Stimulated activated effector memory CD8-positive, alpha-beta T cell treated with anti-CD3 and anti-CD28 coated beads, Interleukin-12 subunit alpha, Interleukin-12 subunit beta, amount 100 ng/mL, for 72 hours (primary cell): ENCODE results near the gene MLF2.
"Not testable (repeated sequence)": the region's sequence is repeated elsewhere in the genome, so short reads cannot be mapped to it uniquely, and the experiment has no call there.

Experiments
- ATAC-seq: fragments of 150-1000 bp; cut with Tn5 transposase; 2 replicates; pipeline ENCODE4 v1.10.0; 2021
- DNase-seq, 2 donors: peaks; one replicate each; pipeline ENCODE4 v3.0.0; 2021 to 2022; ENCODE audit warnings: low spot score in 2 of 2
- H3K27ac Mint-ChIP-seq: one replicate; pipeline ENCODE4 v1.8.0; 2022; ENCODE audit warnings: mild to moderate bottlenecking, mixed read lengths
- H3K36me3 Mint-ChIP-seq: one replicate; pipeline ENCODE4 v1.8.0; 2022; ENCODE audit warnings: mild to moderate bottlenecking, mixed read lengths
- H3K4me1 Mint-ChIP-seq: one replicate; pipeline ENCODE4 v1.8.0; 2022; ENCODE audit warnings: mixed read lengths
- H3K4me3 Mint-ChIP-seq: one replicate; pipeline ENCODE4 v1.8.0; 2022; ENCODE audit warnings: mild to moderate bottlenecking, mixed read lengths
- H3K9me3 Mint-ChIP-seq: one replicate; pipeline ENCODE4 v1.8.0; 2022; ENCODE audit warnings: mixed read lengths

Gene MLF2

GRCh38 chr12:6735448-6736191, 17.3 kb downstream of the MLF2 start:
- peak overlapping the region; percentile 50 for H3K27ac Mint-ChIP-seq
- H3K4me3 Mint-ChIP-seq, result no peak overlapping the region
- no peaks in the 10 kb centered on the region for H3K9me3 Mint-ChIP-seq
- H3K4me1 Mint-ChIP-seq, result peaks cover 6% of the 10 kb centered on the region
- no peak for DNase-seq
- peaks cover 36% of the 10 kb centered on the region for H3K36me3 Mint-ChIP-seq
- ATAC-seq, result peak; percentile 76

DNA sequence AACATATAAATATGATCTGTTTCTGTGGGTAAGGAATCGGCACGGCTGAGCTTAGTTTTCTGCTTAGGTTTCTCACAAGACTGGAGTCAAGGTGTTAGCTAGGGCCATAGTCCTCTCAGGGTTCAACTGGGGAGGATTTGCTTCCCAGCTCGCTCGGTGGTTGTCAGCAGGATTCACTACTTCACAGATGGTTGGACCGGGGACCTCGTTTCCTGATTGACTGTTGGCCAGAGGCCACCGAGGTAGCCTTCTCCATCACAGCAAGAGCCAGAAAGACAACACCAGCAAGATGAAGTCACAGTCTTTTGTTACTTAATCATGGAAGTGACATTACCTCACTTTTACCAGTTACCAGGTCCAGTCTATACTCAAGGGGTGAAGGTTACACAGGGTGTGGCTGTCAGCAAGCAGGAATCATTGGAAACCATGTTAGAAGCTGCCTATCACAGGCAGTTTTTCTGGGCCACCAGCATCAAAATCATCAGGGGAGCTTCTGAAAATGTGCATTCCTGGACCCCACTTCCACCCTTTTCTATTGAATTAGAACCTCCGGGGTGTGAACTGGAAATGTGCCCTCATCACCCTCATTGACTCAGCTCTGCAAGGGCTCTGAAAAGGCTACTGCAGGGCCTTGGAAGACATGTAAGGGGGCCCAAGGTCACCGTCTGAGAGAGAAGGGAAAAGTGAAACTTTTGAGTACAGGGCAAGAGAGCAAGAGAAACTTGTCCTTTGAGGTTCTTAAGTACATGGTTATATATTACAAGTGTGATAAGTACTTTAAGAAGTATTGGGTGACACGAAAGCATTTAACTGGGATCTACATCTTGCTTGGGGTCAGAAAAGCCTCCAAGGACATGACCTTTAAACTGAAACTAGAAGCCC, 18.2 kb downstream of the MLF2 start:
- ATAC-seq, result no peak
- Mint-ChIP-seq H3K4me1 (peaks cover 6% of the 10 kb centered on the region), H3K27ac (no peak overlapping the region), H3K36me3 (peaks cover 45% of the 10 kb centered on the region), H3K9me3 (no peaks in the 10 kb centered on the region), H3K4me3 (no peak overlapping the region)
- DNase-seq, result no peak

- H3K36me3 Mint-ChIP-seq, result peaks cover 68% of the 10 kb centered on the region
- no peak for ATAC-seq
- no peaks in the 10 kb centered on the region for H3K9me3 Mint-ChIP-seq
- no peaks in the 10 kb centered on the region for H3K4me1 Mint-ChIP-seq
- no peak for DNase-seq
- no peak overlapping the region for H3K4me3 Mint-ChIP-seq
- no peak overlapping the region for H3K27ac Mint-ChIP-seq
Measured at GRCh38 chr12:6730169-6730568, 22.8 kb downstream of the MLF2 start.

DNA sequence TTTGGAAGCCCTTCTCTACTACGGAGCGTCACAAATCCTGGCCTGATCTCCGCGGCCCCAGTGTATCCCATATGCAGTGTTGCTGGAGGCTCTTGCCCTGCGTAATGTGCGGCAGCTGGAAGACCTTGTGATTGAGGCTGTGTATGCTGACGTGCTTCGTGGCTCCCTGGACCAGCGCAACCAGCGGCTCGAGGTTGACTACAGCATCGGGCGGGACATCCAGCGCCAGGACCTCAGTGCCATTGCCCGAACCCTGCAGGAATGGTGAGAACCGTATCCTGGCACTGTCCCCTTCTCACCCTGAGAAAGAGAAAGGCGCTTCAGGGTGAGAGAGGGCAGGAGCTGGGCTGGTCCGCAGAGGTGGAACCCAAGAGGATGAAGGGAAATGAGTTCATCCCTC, 23.8 kb downstream of the MLF2 start:
- Mint-ChIP-seq H3K4me1 (peaks cover 5% of the 10 kb centered on the region), H3K4me3 (no peak overlapping the region), H3K27ac (no peak overlapping the region), H3K36me3 (peaks cover 69% of the 10 kb centered on the region), H3K9me3 (no peaks in the 10 kb centered on the region)
- ATAC-seq (no peak), DNase-seq (no peak)

GRCh38 chr12:6725350-6725749, 27.6 kb downstream of the MLF2 start:
- Mint-ChIP-seq H3K27ac (no peak overlapping the region), H3K36me3 (peaks cover 44% of the 10 kb centered on the region)
- no peak for ATAC-seq

GRCh38 chr12:6724409-6724797, 28.5 kb downstream of the MLF2 start:
- Mint-ChIP-seq H3K4me1 (peaks cover 21% of the 10 kb centered on the region), H3K36me3 (peaks cover 35% of the 10 kb centered on the region), H3K9me3 (no peaks in the 10 kb centered on the region), H3K4me3 (peak overlapping the region; percentile 88), H3K27ac (peak overlapping the region; percentile 95)
- ATAC-seq (peak; percentile 49), DNase-seq (peak in 1 of 2 donors; percentile 68)

More at GRCh38 chr12:6725350-6725749, 27.6 kb downstream of the MLF2 start:
- DNase-seq, result no peak
- H3K4me1 Mint-ChIP-seq, result peaks cover 21% of the 10 kb centered on the region
- H3K4me3 Mint-ChIP-seq, result peak overlapping the region; percentile 88
- no peaks in the 10 kb centered on the region for H3K9me3 Mint-ChIP-seq

DNA sequence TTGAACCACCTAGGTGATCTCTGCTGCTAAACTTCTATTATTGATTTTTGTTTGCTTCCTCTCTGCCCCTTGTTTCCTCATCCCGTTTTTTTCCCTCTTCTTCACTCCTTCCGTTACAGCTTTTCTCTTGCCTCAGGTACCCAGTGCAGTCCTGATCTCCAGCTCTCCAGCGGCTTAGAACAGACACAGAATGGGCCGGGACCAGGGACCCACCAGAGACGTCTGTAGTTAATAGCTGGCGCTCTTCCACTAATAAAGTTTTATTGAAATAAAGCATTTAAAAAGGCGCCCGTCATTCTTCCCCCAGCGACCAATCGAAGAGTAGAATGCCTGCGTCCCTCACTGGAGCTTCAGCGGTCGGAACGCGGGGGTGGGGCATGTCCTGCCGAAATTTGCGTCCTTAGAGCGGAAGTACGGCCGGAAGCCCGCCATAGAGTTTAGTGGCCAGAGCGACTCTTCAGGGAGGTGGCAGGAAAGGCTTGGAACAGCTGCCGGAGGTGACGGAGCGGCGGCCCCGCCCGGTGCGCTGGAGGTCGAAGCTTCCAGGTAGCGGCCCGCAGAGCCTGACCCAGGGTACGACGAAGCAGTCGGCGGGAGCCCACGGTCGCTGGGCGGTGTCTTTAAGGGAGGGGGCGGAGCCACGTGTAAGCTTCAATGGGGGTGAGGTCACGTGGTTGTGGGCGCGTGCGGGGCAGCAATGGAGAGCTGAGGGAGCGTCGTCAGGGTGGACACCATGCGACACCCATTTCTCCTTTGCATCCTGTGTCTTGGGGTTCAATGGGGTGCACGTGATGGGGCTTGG, 29.1 kb downstream of the MLF2 start, which contains the start of gene COPS7A:
Gene COPS7A, plus strand, starts transcription at position 440 of the 802 bp plus-strand sequence. CDS start 611 bp downstream, outside the sequence.
- H3K4me1 Mint-ChIP-seq, result peaks cover 21% of the 10 kb centered on the region
- peak within 1 kb of the TSS; percentile 95 for H3K27ac Mint-ChIP-seq
- DNase-seq, result peak; percentile 85 to 98
- H3K9me3 Mint-ChIP-seq, result no peaks in the 10 kb centered on the region
- peak; percentile 97 for ATAC-seq
- peak within 1 kb of the TSS; percentile 88 for H3K4me3 Mint-ChIP-seq
- peaks cover 29% of the 10 kb centered on the region for H3K36me3 Mint-ChIP-seq

DNA sequence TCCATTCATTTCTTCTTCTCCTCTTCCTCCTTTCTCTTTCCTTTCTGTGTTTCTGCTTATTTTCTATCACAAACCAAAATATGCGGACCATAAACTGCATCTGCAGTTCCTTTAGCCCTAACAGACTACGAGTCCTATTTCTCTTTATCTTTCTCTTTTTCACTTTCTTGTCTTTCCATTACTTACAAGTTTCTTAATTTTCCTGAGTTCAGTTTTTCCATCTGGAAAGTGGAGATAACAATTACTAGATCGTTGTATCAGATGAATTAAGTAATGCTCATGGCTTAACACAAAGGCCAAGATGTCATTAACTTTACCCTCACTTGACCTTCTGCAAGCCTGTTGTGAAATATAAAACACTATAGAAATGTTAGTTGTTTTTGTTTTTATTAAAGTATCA, 30.1 kb downstream of the MLF2 start:
- H3K27ac Mint-ChIP-seq, result no peak overlapping the region
- peaks cover 26% of the 10 kb centered on the region for H3K36me3 Mint-ChIP-seq
- DNase-seq, result no peak
- H3K9me3 Mint-ChIP-seq, result no peaks in the 10 kb centered on the region
- no peak for ATAC-seq
- peak overlapping the region; percentile 88 for H3K4me3 Mint-ChIP-seq
- H3K4me1 Mint-ChIP-seq, result peaks cover 21% of the 10 kb centered on the region

DNA sequence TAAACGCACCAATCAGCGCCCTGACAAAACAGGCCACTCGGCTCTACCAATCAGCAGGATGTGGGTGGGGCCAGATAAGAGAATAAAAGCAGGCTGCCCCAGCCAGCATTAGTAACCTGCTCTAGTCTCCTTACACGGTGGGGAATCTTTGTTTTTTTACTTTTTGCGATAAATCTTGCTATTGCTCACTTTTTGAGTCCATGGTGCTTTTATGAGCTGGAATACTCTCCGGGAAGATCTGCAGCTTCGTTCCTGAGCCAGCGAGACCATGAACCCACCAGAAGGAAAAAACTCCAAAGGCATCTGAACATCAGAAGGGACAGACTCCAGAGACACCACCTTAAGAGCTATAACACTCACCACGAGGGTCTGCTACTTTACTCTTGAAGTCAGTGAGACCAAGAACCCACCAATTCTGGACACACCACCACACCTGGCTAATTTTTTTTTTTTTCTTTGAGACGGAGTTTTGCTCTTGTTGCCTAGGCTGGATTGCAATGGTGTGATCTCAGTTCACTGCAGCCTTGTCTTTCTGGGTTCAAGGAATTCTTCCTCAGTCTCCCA, 36.0 kb downstream of the MLF2 start:
- DNase-seq (no peak), ATAC-seq (no peak)
- H3K36me3 Mint-ChIP-seq, result no peaks in the 10 kb centered on the region
- no peaks in the 10 kb centered on the region for H3K9me3 Mint-ChIP-seq
- H3K4me1 Mint-ChIP-seq, result no peaks in the 10 kb centered on the region
- H3K27ac Mint-ChIP-seq, result no peak overlapping the region
- H3K4me3 Mint-ChIP-seq, result no peak overlapping the region

- DNase-seq, H3K4me3 Mint-ChIP-seq, H3K27ac Mint-ChIP-seq: not testable (repeated sequence)
Measured at GRCh38 chr12:6716031-6716873, 36.7 kb downstream of the MLF2 start.

DNA sequence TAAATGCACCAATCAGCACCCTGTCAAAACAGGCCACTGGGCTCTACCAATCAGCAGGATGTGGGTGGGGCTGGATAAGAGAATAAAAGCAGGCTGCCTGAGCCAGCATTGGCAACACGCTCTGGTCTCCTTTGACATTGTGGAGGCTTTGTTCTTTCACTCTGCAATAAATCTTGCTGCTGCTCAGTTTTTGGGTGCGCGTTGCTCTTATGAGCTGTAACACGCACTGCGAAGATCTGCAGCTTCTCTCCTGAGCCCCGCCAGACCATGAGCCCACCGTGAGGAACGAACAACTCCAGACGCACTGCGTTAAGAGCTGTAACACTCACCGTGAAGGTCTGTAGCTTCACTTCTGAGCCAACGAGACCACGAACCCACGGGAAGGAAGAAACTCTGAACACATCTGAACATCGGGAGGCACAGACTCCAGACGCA, 44.0 kb downstream of the MLF2 start:
- Mint-ChIP-seq H3K4me3 (peak overlapping the region; percentile 59), H3K4me1 (peaks cover 8% of the 10 kb centered on the region), H3K9me3 (no peaks in the 10 kb centered on the region), H3K36me3 (no peaks in the 10 kb centered on the region), H3K27ac (peak overlapping the region; percentile 67)
- ATAC-seq (peak; percentile 42), DNase-seq (peak in 1 of 2 donors; percentile 68)

More at GRCh38 chr12:6716031-6716873, 36.7 kb downstream of the MLF2 start:
- H3K9me3 Mint-ChIP-seq, ATAC-seq, H3K36me3 Mint-ChIP-seq, H3K4me1 Mint-ChIP-seq: not testable (repeated sequence)

DNA sequence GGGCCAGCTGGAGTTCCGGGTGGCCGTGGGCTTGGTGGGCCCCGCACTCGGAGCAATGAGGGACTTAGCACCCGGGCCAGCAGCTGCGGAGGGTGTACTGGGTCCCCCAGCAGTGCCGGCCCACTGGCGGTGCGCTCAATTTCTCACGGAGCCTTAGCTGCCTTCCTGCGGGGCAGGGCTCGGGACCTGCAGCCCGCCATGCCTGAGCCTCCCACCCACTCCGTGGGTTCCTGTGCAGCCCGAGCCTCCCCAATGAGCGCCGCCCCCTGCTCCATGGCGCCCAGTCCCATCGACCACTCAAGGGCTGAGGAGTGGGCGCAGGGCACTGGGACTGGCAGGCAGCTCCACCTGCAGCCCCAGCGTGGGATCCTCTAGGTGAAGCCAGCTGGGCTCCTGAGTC, 44.6 kb downstream of the MLF2 start:
- not testable (repeated sequence) for H3K4me1 Mint-ChIP-seq, ATAC-seq, H3K9me3 Mint-ChIP-seq, H3K4me3 Mint-ChIP-seq, H3K36me3 Mint-ChIP-seq, DNase-seq
- H3K27ac Mint-ChIP-seq, result peak overlapping the region; percentile 67

DNA sequence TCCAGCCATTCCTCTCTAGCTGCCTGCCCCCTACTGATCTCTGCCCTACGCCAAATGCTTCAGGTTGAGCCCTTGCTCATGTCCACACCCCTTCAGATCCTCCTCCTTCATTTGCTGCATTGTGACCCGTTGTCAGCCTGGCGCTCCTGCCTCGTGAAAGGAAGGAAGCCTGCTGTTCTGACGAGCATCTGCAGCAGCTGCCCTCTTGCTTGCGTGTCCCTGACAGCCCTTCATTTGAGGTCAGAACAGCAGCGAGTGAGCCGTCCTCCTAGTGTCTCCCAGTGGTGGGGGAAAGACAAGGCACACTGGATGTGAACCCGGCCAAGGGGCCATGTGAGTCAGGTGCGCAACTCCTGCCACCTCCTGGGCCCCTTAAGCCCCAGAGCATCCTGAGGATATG, 49.3 kb downstream of the MLF2 start:
- peaks cover 10% of the 10 kb centered on the region for H3K4me1 Mint-ChIP-seq
- ATAC-seq, result no peak
- no peaks in the 10 kb centered on the region for H3K9me3 Mint-ChIP-seq
- DNase-seq, result no peak
- no peaks in the 10 kb centered on the region for H3K36me3 Mint-ChIP-seq
- H3K4me3 Mint-ChIP-seq, result no peak overlapping the region
- no peak overlapping the region for H3K27ac Mint-ChIP-seq
